Gastrocnemius medialis (tissue), 4 donors: Measurements from ENCODE around the gene TRIM58. TPM values are rescaled to one million over a fixed set of nuclear protein-coding genes. Genes with fewer than 3 reads are reported as not detected.

Experiments used
- ATAC-seq, 2 donors: fragments of 150-250 bp; one replicate each; pipeline ENCODE4 v1.9.1; 2016
- DNase-seq, 2 donors: peaks; one replicate each; pipeline ENCODE4 v3.0.0-alpha.2; 2019
- H3K27ac ChIP-seq, 4 donors: fragments of 200-600 bp; sonication (generic); 1 replicate in 1 of 4; 2 replicates in 3 of 4; pipeline ENCODE4 v1.5.1; 2016 to 2018; ENCODE audit warnings: mild to moderate bottlenecking in 2 of 4, moderate library complexity in 1 of 4
- H3K27me3 ChIP-seq, 3 donors: fragments of 200-600 bp; sonication (generic) in 2 of 3; 1 replicate in 1 of 3; 2 replicates in 2 of 3; pipeline versions ENCODE4 v1.5.1 to v1.6.0; 2016 to 2019; ENCODE audit warnings: mild to moderate bottlenecking in 1 of 3, moderate library complexity in 1 of 3
- H3K36me3 ChIP-seq, 2 donors: fragments of 200-600 bp; sonication (generic) in 1 of 2; one replicate each; pipeline ENCODE4 v1.5.1; 2017 to 2018
- H3K4me1 ChIP-seq, 2 donors: fragments of 200-600 bp; sonication (generic) in 1 of 2; one replicate each; pipeline ENCODE4 v1.5.1; 2016 to 2017; ENCODE audit warnings: mild to moderate bottlenecking in 2 of 2
- H3K4me3 ChIP-seq, 4 donors: fragments of 200-600 bp; sonication (generic) in 3 of 4; 1 replicate in 1 of 4; 2 replicates in 3 of 4; pipeline ENCODE4 v1.5.1; 2016 to 2019; ENCODE audit warnings: mild to moderate bottlenecking in 2 of 4
- H3K9me3 ChIP-seq, 3 donors: fragments of 200-600 bp; sonication (generic) in 2 of 3; 1 replicate in 1 of 3; 2 replicates in 2 of 3; pipeline ENCODE4 v1.5.1; 2016 to 2019
- CTCF ChIP-seq, 5 experiments: fragments of 450-650 bp in 3 of 5; fragments of 200-600 bp in 2 of 5; sonication (generic) in 2 of 5; IDR thresholded peaks in 4 of 5; conservative IDR thresholded peaks in 1 of 5; 1 replicate in 4 of 5; 2 replicates in 1 of 5; pipeline ENCODE4 v1.5.1; 2016 to 2019; ENCODE audit warnings: antibody characterized with exemption in 5 of 5, mild to moderate bottlenecking in 3 of 5, moderate library complexity in 3 of 5
- POLR2A ChIP-seq, 2 donors: fragments of 450-650 bp; IDR thresholded peaks; one replicate each; pipeline ENCODE4 v1.6.1; 2017; ENCODE audit warnings: antibody characterized with exemption in 2 of 2, mild to moderate bottlenecking in 2 of 2, moderate library complexity in 2 of 2
- in situ Hi-C, 4 donors: fragments of 200-750 bp; cut with MboI; loops; one replicate each; pipeline versions ENCODE4 v1.15.0 to v1.8.0; 2017; ENCODE audit warnings: low sequenced_read_pairs in 4 of 4
- intact Hi-C: fragments of 100-400 bp; cut with DNase I; formaldehyde crosslinking; loops from one replicate; pipeline ENCODE4 v1.15.1; 2023; ENCODE audit warnings: low total_unique reads
- total RNA-seq, 4 donors: library from RNA; depleted of rRNA; stranded (reverse); fragments of >200 nt; gene quantifications; one replicate each; pipeline versions ENCODE4 v1.1.0 to v1.2.3, GENCODE V29; 2016

TRIM58 gene
- total RNA-seq, 4 donors from 2014 or later: 0.26 to 1.5 (median 0.49) TPM

GRCh38 chr1:247895976-247896375, 39.0 kb downstream of the TRIM58 start:
- intact Hi-C loops: no loop called here
- ATAC-seq (no peak), DNase-seq (no peak)
- Histone ChIP-seq H3K9me3 (no peaks in the 10 kb centered on the region), H3K27me3 (no peaks in the 10 kb centered on the region), H3K4me3 (no peak overlapping the region), H3K27ac (no peak overlapping the region), H3K36me3 (no peaks in the 10 kb centered on the region), H3K4me1 (no peaks in the 10 kb centered on the region)
- in situ Hi-C loops: no loop called here
- TF ChIP-seq CTCF (IDR thresholded peaks at IDR 0.05 in 4 of 5, conservative IDR thresholded peaks at IDR 0.05 in 1 of 5) (no peak), POLR2A (IDR thresholded peaks at IDR 0.05) (no peak)

- no peaks in the 10 kb centered on the region for H3K27me3 ChIP-seq
- no peaks in the 10 kb centered on the region for H3K4me1 ChIP-seq
- in situ Hi-C loops (no loop called here), intact Hi-C loops (no loop called here)
- ATAC-seq (no peak), DNase-seq (no peak)
- TF ChIP-seq POLR2A (IDR thresholded peaks at IDR 0.05): no peak
- TF ChIP-seq CTCF (IDR thresholded peaks at IDR 0.05 in 4 of 5, conservative IDR thresholded peaks at IDR 0.05 in 1 of 5): no peak
- no peak overlapping the region for H3K27ac ChIP-seq
- no peaks in the 10 kb centered on the region for H3K36me3 ChIP-seq
- no peaks in the 10 kb centered on the region for H3K9me3 ChIP-seq
- H3K4me3 ChIP-seq: no peak overlapping the region
Measured at GRCh38 chr1:247904122-247904521, 47.1 kb downstream of the TRIM58 start.

- no peak for TF ChIP-seq CTCF (IDR thresholded peaks at IDR 0.05 in 4 of 5, conservative IDR thresholded peaks at IDR 0.05 in 1 of 5)
- TF ChIP-seq POLR2A (IDR thresholded peaks at IDR 0.05): no peak
- ATAC-seq: no peak
- no peak overlapping the region for H3K4me3 ChIP-seq
- no peaks in the 10 kb centered on the region for H3K9me3 ChIP-seq
- no peaks in the 10 kb centered on the region for H3K4me1 ChIP-seq
- H3K27ac ChIP-seq: no peak overlapping the region
- no peaks in the 10 kb centered on the region for H3K36me3 ChIP-seq
- in situ Hi-C loops: no loop called here
- DNase-seq: no peak
- intact Hi-C loops: no loop called here
- H3K27me3 ChIP-seq: no peaks in the 10 kb centered on the region
Measured at GRCh38 chr1:247905181-247905580, 48.2 kb downstream of the TRIM58 start.

- H3K4me1 ChIP-seq: no peaks in the 10 kb centered on the region
- no peak overlapping the region for H3K27ac ChIP-seq
- no peak for TF ChIP-seq CTCF (IDR thresholded peaks at IDR 0.05 in 4 of 5, conservative IDR thresholded peaks at IDR 0.05 in 1 of 5)
- no peak for TF ChIP-seq POLR2A (IDR thresholded peaks at IDR 0.05)
- H3K36me3 ChIP-seq: no peaks in the 10 kb centered on the region
- intact Hi-C loops: no loop called here
- H3K9me3 ChIP-seq: no peaks in the 10 kb centered on the region
- in situ Hi-C loops: no loop called here
- no peaks in the 10 kb centered on the region for H3K27me3 ChIP-seq
- no peak for ATAC-seq
- no peak for DNase-seq
- H3K4me3 ChIP-seq: peak overlapping the region in 2 of 4 donors; percentile 8 to 12
Measured at GRCh38 chr1:247905910-247906503, 49.0 kb downstream of the TRIM58 start.

DNA sequence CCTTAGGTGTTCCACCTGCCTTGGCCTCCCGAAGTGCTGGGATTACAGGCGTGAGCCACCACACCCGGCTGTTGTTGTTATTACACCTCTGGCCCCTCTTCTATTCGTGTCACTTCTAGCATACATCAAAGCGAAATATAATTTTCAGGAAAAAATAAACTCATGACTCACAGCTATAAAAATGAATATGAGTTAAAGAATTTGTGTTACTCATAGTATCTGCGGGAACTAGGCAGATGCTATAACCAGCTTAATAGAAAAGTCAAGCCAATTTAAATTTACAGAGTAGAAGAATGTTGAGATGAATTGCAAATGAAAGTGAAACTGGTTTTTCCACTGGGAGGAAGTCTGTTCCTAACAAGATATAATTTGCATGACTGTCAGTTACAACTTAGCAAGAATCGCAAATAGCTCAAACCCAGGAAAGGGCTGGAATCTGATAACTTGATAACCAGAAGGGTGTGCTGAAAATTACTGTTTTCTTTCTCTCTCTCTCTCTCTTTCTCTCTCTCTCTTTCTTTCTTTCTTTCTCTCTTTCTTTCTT, 49.6 kb downstream of the TRIM58 start:
- TF ChIP-seq CTCF (IDR thresholded peaks at IDR 0.05 in 4 of 5, conservative IDR thresholded peaks at IDR 0.05 in 1 of 5) (no peak), POLR2A (IDR thresholded peaks at IDR 0.05) (no peak)
- H3K4me1 ChIP-seq: no peaks in the 10 kb centered on the region
- no peaks in the 10 kb centered on the region for H3K9me3 ChIP-seq
- no peaks in the 10 kb centered on the region for H3K27me3 ChIP-seq
- H3K27ac ChIP-seq: no peak overlapping the region
- peak overlapping the region; percentile 8 to 20 (median 14) for H3K4me3 ChIP-seq
- intact Hi-C loops: no loop called here
- no peak for ATAC-seq
- in situ Hi-C loops: no loop called here
- no peak for DNase-seq
- no peaks in the 10 kb centered on the region for H3K36me3 ChIP-seq
